GM18517 (cell line): ENCODE measurements around the gene SEC31B.

Experiments used
- ATAC-seq: cut with Tn5 transposase; IDR thresholded peaks from one replicate; pipeline ENCODE4 v1.9.1; 2021; ENCODE audit warnings: mild to moderate bottlenecking, moderate library complexity; ENCODE audit not compliant: unreplicated experiment

The SEC31B gene

GRCh38 chr10:100498059-100498458 lies 21.6 kb downstream of the SEC31B start:
- ATAC-seq, result no peak

GRCh38 chr10:100496567-100496966 lies 23.1 kb downstream of the SEC31B start:
- no peak for ATAC-seq

- no peak for ATAC-seq
Measured at GRCh38 chr10:100490531-100490930, 29.1 kb downstream of the SEC31B start.

- no peak for ATAC-seq
Measured at GRCh38 chr10:100489396-100489795, 30.3 kb downstream of the SEC31B start.

GRCh38 chr10:100487529-100487928 lies 32.1 kb downstream of the SEC31B start:
- ATAC-seq, result no peak

GRCh38 chr10:100485801-100486495 lies 33.7 kb downstream of the SEC31B start:
- no peak for ATAC-seq

DNA sequence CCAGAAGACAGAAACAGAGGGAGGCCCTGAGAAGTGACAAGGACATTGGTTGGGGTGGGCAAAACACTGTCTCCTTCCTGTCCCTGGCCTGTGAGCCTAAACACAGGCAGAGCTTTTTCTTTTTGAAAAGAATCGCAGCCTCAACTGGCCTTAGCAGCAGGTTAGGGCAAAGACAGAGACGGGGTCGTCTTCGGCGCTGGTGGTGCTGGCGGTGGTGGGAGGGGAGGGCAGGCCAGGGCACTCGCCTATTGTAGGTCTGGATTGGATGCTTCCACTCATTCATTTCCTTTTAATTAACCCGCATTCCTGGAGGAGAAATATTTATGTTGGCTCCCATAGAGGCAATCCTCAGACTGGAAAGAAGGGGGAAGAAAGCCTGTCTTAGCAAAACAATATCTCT lies 34.3 kb downstream of the SEC31B start:
- no peak for ATAC-seq

DNA sequence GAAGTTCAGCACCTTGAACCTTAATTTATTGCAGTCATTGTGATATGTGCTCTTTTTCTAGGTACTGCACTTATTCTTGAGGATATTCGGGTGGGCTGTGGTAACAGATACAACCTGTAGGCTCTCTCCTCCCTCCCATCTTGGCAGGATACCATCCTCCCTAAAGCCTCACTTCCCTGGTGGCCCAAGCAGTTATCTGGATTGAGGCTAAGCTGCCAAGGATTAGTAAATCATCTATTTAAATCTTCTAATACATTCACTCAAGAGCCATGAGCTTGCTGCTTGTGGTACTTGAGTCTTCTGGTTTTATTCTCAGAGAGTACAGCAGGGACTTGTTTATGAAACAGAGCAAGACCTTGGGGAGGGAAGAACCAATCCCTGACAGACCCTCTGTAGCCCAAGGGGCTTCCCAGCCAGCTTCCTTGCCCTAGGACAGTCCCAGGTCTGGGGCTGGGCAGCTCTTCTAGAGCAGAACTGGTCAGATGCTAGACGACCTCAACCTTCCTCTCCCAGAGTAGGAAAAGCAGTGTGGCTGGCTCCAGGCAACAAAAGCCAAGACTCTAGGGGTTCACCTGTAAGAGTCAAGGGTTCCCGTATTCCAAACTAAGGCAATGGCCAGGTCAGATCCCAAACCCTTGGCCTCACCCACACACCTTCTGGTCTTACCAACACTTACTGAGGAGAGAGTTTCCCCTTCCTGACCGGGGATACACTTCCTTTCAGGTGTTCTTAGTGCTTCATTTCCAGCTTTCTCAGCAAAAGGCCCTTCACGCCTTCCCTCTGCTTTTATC lies 35.6 kb downstream of the SEC31B start:
- no peak for ATAC-seq

GRCh38 chr10:100482834-100483185 lies 36.9 kb downstream of the SEC31B start:
- no peak for ATAC-seq

DNA sequence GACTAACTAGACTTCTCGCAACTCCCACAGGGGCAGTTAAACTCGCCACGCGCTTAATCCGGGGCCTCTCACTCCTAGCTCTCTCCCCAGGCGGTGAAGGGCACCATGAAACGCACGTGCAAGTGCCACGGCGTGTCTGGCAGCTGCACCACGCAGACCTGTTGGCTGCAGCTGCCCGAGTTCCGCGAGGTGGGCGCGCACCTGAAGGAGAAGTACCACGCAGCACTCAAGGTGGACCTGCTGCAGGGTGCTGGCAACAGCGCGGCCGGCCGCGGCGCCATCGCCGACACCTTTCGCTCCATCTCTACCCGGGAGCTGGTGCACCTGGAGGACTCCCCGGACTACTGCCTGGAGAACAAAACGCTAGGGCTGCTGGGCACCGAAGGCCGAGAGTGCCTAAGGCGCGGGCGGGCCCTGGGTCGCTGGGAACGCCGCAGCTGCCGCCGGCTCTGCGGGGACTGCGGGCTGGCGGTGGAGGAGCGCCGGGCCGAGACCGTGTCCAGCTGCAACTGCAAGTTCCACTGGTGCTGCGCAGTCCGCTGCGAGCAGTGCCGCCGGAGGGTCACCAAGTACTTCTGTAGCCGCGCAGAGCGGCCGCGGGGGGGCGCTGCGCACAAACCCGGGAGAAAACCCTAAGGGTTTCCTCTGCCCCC lies 37.4 kb downstream of the SEC31B start:
- no peak for ATAC-seq

DNA sequence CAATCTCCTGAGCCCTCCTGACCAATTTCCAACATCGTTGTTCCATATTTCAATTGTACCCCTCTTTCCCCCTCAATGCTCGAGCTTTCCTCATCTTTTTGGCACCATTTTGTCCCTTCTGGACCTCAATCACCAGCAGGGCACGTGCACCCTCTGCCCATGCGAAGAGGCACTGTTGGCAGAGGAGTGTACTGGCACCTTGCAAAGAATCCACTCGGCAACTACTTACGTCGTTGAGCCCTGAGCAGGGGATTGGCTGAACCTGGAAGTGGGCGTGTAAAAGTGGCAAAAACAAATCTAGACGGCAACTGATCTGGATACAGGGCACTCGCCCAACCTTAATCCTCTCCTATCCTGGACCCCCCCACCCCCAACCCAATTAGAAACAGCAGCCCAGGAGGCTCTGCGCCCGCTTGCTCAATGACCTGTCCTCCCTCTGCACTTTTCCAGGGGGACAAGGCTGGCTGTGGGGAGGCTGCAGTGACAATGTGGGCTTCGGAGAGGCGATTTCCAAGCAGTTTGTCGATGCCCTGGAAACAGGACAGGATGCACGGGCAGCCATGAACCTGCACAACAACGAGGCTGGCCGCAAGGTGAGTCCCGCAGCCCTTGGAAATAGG lies 38.1 kb downstream of the SEC31B start:
- ATAC-seq, result peak; percentile 99

DNA sequence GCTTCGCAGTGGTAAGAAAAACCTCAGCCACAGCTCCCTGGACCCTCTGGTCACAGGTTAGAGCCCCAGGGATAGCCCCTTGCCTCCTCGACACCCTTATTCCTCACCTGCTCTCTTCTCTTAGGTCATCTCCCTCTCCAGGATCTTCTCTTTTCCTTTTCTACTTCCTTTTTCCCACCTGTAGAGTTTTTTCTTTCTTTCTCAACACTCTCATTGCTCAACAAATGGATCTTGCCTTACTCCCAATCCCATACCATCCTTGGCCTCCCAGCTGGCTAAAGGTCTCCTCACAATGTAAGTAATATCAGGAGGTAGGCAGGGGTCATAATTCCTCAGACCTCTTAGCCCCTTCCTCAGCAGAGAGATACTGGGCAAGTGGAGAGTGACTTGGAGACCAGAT lies 39.7 kb downstream of the SEC31B start:
- no peak for ATAC-seq

- ATAC-seq, result no peak
Measured at GRCh38 chr10:100479037-100479436, 40.6 kb downstream of the SEC31B start.

- no peak for ATAC-seq
Measured at GRCh38 chr10:100477970-100478369, 41.7 kb downstream of the SEC31B start.

- no peak for ATAC-seq
Measured at GRCh38 chr10:100470367-100470766, 49.3 kb downstream of the SEC31B start.

DNA sequence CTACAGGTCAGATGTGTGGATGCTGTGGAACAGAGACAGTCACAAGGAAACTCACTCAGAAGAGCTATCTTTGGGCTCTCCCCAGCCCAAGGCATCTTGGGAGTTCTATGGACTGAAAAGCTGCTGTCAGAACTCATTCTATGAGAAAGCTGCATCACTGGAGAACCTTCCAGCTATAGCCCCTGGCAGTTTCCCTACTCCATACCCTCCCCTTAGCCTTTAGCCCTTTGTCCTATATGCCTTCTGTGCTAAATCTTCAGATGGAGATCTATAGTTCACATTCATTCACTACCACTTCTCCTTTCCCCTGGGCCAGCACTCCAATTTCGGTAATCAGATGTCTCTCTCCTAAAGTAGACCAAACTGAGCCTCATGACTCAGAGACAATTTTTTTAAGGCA lies 49.9 kb downstream of the SEC31B start:
- no peak for ATAC-seq

- ATAC-seq, result no peak
Measured at GRCh38 chr10:100468978-100469377, 50.7 kb downstream of the SEC31B start.

DNA sequence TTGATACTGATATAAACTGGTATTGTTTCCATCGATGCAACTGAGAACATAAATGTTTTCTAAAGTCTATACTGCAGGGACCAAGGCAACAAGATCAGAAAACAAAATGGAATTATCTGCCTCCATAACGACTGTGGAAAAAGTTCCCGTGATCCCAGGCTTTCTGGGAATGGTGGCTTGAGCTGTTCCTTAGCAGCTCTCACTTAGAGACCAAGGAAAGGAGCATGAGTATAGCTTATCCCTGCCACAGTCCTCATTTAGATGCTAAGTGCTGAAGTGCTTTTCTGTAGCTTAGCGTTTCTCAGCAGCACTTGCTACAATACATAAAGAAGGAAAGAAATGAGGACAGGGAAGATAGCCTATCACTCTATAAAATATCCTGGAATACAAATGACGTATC lies 51.3 kb downstream of the SEC31B start:
- ATAC-seq, result no peak

GRCh38 chr10:100462709-100463108 lies 57.0 kb downstream of the SEC31B start, which contains the start of gene WNT8B:
TSS of gene WNT8B (plus strand) at chr10:100463009. CDS start at chr10:100463169, 160 bp downstream.
- ATAC-seq, result no peak

GRCh38 chr10:100448951-100449350 lies 70.7 kb downstream of the SEC31B start:
- no peak for ATAC-seq

DNA sequence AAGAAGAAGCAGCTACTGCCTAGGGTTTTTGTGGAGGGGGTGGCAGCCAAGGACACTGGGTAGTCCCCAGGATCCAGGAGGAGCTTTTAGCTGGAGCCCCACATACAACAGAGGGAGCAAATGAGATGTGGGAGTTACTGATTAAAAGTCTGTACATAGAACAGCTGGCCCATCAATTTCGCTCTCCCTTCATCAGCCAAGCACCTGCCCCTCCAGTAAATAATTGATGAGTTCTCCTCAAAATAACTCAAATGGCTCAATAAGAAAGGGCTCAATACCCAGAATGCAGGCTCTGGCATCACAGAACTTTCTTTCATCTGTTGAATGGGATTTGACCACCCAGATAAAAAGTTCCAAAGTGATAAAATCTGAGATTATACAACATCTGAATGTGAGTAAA lies 72.0 kb downstream of the SEC31B start:
- no peak for ATAC-seq
